ENCODE data around the gene NUDT1.

NUDT1 gene

DNA sequence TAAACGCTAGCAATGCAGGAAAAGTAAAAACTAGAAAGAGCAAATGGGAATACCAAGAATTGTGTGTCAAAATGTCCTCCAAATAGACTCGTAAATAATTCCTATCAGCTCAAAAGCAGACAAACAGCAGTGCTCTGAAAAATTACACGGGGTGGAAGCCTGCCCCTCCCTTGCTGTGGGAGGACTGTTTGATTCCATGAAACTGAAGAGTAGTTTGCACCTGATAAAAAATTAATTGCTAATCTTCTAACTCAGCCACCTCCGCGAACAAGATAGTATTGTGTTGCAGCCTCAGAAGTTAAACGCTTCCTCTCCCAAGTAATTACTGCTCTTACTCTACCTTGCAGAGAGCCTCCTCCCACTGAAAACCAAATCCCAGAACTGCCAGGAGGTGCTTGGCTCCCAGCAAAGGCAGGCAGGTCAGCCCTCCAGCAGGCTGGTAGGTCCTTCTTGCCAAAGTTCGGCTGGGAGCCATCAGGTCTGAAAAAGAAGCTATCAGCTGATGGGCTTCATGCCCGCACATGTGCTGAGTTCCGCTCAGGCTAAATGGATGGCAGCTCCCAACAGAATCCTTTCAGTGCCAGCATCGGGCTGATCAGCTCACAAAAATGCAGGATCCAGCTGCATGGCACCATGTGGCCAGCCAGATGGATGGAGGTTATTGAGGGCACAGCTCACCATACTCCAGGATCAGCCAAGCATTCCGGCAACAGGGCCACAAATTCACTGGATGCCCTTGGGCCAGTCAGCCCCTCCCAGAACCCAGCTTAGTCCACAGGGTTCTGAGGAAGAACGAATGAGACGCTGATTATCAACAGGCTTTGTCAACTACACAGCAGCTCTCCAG is 46.4 kb upstream of the NUDT1 start:
- H3K4me2 ChIP-seq: no peak overlapping the region
- no peaks in the 10 kb centered on the region for H3K79me2 ChIP-seq (ENCODE audit: insufficient read depth, low read depth)
- H3K27ac ChIP-seq: no peak overlapping the region
- no peak overlapping the region for H2AFZ ChIP-seq (ENCODE audit: low read depth)
- no peaks in the 10 kb centered on the region for H4K20me1 ChIP-seq (ENCODE audit: insufficient read depth)
- H3K4me3 ChIP-seq (IDR thresholded peaks at IDR 0.05; ENCODE audit: insufficient read depth, low read depth, low read length): no peak overlapping the region
- H3K4me1 ChIP-seq (ENCODE audit: low read depth, poor library complexity, severe bottlenecking): no peaks in the 10 kb centered on the region
- TF ChIP-seq, protein P1, sequence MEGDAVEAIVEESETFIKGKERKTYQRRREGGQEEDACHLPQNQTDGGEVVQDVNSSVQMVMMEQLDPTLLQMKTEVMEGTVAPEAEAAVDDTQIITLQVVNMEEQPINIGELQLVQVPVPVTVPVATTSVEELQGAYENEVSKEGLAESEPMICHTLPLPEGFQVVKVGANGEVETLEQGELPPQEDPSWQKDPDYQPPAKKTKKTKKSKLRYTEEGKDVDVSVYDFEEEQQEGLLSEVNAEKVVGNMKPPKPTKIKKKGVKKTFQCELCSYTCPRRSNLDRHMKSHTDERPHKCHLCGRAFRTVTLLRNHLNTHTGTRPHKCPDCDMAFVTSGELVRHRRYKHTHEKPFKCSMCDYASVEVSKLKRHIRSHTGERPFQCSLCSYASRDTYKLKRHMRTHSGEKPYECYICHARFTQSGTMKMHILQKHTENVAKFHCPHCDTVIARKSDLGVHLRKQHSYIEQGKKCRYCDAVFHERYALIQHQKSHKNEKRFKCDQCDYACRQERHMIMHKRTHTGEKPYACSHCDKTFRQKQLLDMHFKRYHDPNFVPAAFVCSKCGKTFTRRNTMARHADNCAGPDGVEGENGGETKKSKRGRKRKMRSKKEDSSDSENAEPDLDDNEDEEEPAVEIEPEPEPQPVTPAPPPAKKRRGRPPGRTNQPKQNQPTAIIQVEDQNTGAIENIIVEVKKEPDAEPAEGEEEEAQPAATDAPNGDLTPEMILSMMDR (conservative IDR thresholded peaks at IDR 0.05; ENCODE audit: low read depth, low read length): no peak
- no peaks in the 10 kb centered on the region for H3K27me3 ChIP-seq (ENCODE audit: insufficient read depth, low read depth)
- no peak overlapping the region for H3K9ac ChIP-seq
- peaks cover 3% of the 10 kb centered on the region; the same call in 1 of the 2 replicates for H3K36me3 ChIP-seq (ENCODE audit: insufficient read depth)

GRCh38 chr7:2196381-2197378 is 45.3 kb upstream of the NUDT1 start:
- H3K27ac ChIP-seq: no peak overlapping the region
- H3K9ac ChIP-seq: no peak overlapping the region
- no peaks in the 10 kb centered on the region for H4K20me1 ChIP-seq (ENCODE audit: insufficient read depth)
- H3K4me2 ChIP-seq: no peak overlapping the region
- H3K27me3 ChIP-seq (ENCODE audit: insufficient read depth, low read depth): no peaks in the 10 kb centered on the region
- H2AFZ ChIP-seq (ENCODE audit: low read depth): no peak overlapping the region
- TF ChIP-seq, protein P1 (conservative IDR thresholded peaks at IDR 0.05; ENCODE audit: low read depth, low read length): no peak
- no peak overlapping the region for H3K4me3 ChIP-seq (IDR thresholded peaks at IDR 0.05; ENCODE audit: insufficient read depth, low read depth, low read length)
- no peaks in the 10 kb centered on the region for H3K4me1 ChIP-seq (ENCODE audit: low read depth, poor library complexity, severe bottlenecking)
- peaks cover 3% of the 10 kb centered on the region; the same call in 1 of the 2 replicates for H3K36me3 ChIP-seq (ENCODE audit: insufficient read depth)
- H3K79me2 ChIP-seq (ENCODE audit: insufficient read depth, low read depth): no peaks in the 10 kb centered on the region

GRCh38 chr7:2197436-2198155 is 44.4 kb upstream of the NUDT1 start:
- no peak overlapping the region for H3K4me2 ChIP-seq
- H3K36me3 ChIP-seq (ENCODE audit: insufficient read depth): peaks cover 3% of the 10 kb centered on the region; the same call in 1 of the 2 replicates
- no peak overlapping the region for H2AFZ ChIP-seq (ENCODE audit: low read depth)
- no peaks in the 10 kb centered on the region for H3K4me1 ChIP-seq (ENCODE audit: low read depth, poor library complexity, severe bottlenecking)
- H3K27ac ChIP-seq: no peak overlapping the region
- H3K9ac ChIP-seq: no peak overlapping the region
- TF ChIP-seq, protein P1 (conservative IDR thresholded peaks at IDR 0.05; ENCODE audit: low read depth, low read length): no peak
- H3K79me2 ChIP-seq (ENCODE audit: insufficient read depth, low read depth): no peaks in the 10 kb centered on the region
- no peak overlapping the region for H3K4me3 ChIP-seq (IDR thresholded peaks at IDR 0.05; ENCODE audit: insufficient read depth, low read depth, low read length)
- H4K20me1 ChIP-seq (ENCODE audit: insufficient read depth): no peaks in the 10 kb centered on the region
- H3K27me3 ChIP-seq (ENCODE audit: insufficient read depth, low read depth): no peaks in the 10 kb centered on the region

GRCh38 chr7:2198206-2198605 is 43.8 kb upstream of the NUDT1 start:
- Histone ChIP-seq H2AFZ (ENCODE audit: low read depth) (no peak overlapping the region), H3K9ac (no peak overlapping the region), H3K36me3 (ENCODE audit: insufficient read depth) (peaks cover 3% of the 10 kb centered on the region; the same call in 1 of the 2 replicates), H4K20me1 (ENCODE audit: insufficient read depth) (no peaks in the 10 kb centered on the region), H3K79me2 (ENCODE audit: insufficient read depth, low read depth) (no peaks in the 10 kb centered on the region), H3K4me2 (no peak overlapping the region), H3K4me3 (IDR thresholded peaks at IDR 0.05; ENCODE audit: insufficient read depth, low read depth, low read length) (no peak overlapping the region), H3K27ac (no peak overlapping the region), H3K27me3 (ENCODE audit: insufficient read depth, low read depth) (no peaks in the 10 kb centered on the region), H3K4me1 (ENCODE audit: low read depth, poor library complexity, severe bottlenecking) (no peaks in the 10 kb centered on the region)
- TF ChIP-seq, protein P1 (conservative IDR thresholded peaks at IDR 0.05; ENCODE audit: low read depth, low read length): no peak
